HepG2 (cell line): ENCODE measurements around the gene CNPY4. TPM values are rescaled to one million over a fixed set of nuclear protein-coding genes. Genes with fewer than 3 reads are reported as not detected.

Experiments used
- ARHGAP35 ChIP-seq: sonication (generic); formaldehyde crosslinking; IDR thresholded peaks from 2 replicates; pipeline ENCODE4 v1.9.0; 2022; ENCODE audit warnings: mild to moderate bottlenecking, inconsistent platforms, moderate library complexity, missing genetic modification reagents, borderline replicate concordance
- ATRX ChIP-seq: sonication (generic); formaldehyde crosslinking; IDR thresholded peaks from 2 replicates; pipeline ENCODE4 v1.4.0; 2020; ENCODE audit warnings: missing genetic modification reagents, borderline replicate concordance
- CEBPZ ChIP-seq: IDR thresholded peaks from 2 replicates; pipeline ENCODE4 v1.6.1; 2012; ENCODE audit warnings: low read length, improper control_type of control experiment
- EHMT2 ChIP-seq: fragments of 200-600 bp; sonication (generic); IDR thresholded peaks from 2 replicates; pipeline ENCODE4 v1.7.0; 2017; ENCODE audit warnings: antibody characterized with exemption, low read depth, low read length, borderline replicate concordance
- EP300 ChIP-seq, 3 experiments: sonication (generic) in 1 of 3; formaldehyde crosslinking in 1 of 3; IDR thresholded peaks; 2 replicates each; pipeline versions ENCODE4 v1.5.1 to v1.6.1; 2011 to 2020; ENCODE audit warnings: low read depth in 2 of 3, low read length in 2 of 3, borderline replicate concordance in 1 of 3, improper control_type of control experiment in 1 of 3, mild to moderate bottlenecking in 1 of 3, missing genetic modification reagents in 1 of 3, moderate library complexity in 1 of 3
- GZF1 ChIP-seq: sonication (generic); formaldehyde crosslinking; IDR thresholded peaks from 2 replicates; pipeline ENCODE4 v1.5.1; 2020; ENCODE audit warnings: mild to moderate bottlenecking, missing genetic modification reagents
- HHEX ChIP-seq: IDR thresholded peaks from 2 replicates; pipeline ENCODE4 v1.6.1; 2016; ENCODE audit warnings: control low read depth
- NFE2L2 ChIP-seq: fragments of 150-350 bp; IDR thresholded peaks from 2 replicates; pipeline ENCODE4 v1.6.1; 2014; ENCODE audit warnings: low read length
- RNF219 ChIP-seq: sonication (generic); formaldehyde crosslinking; IDR thresholded peaks from 2 replicates; pipeline ENCODE4 v1.5.0; 2020; ENCODE audit warnings: mild to moderate bottlenecking, missing genetic modification reagents
- RORA ChIP-seq: sonication (generic); formaldehyde crosslinking; IDR thresholded peaks from 2 replicates; pipeline ENCODE4 v1.5.0; 2020; ENCODE audit warnings: mild to moderate bottlenecking, missing genetic modification reagents, moderate library complexity
- SALL2 ChIP-seq: sonication (generic); formaldehyde crosslinking; IDR thresholded peaks from 2 replicates; pipeline ENCODE4 v1.8.1; 2023; ENCODE audit warnings: mild to moderate bottlenecking, missing genetic modification reagents, inconsistent platforms
- SAP130 ChIP-seq: IDR thresholded peaks from 2 replicates; pipeline ENCODE4 v1.6.1; 2016; ENCODE audit warnings: low read depth
- SMAD9 ChIP-seq: sonication (generic); formaldehyde crosslinking; IDR thresholded peaks from 2 replicates; pipeline ENCODE4 v1.5.1; 2020; ENCODE audit warnings: mild to moderate bottlenecking, missing genetic modification reagents
- TIGD3 ChIP-seq: sonication (generic); formaldehyde crosslinking; IDR thresholded peaks from 2 replicates; pipeline ENCODE4 v1.5.1; 2020; ENCODE audit warnings: mild to moderate bottlenecking, missing genetic modification reagents, borderline replicate concordance
- TP53 ChIP-seq: sonication (generic); formaldehyde crosslinking; conservative IDR thresholded peaks from 2 replicates; pipeline ENCODE4 v1.4.0; 2020; ENCODE audit warnings: missing genetic modification reagents
- ZNF138 ChIP-seq: sonication (generic); formaldehyde crosslinking; IDR thresholded peaks from 2 replicates; pipeline ENCODE4 v1.5.0; 2020; ENCODE audit warnings: mild to moderate bottlenecking, low read depth, missing genetic modification reagents
- ZNF362 ChIP-seq: sonication (generic); formaldehyde crosslinking; IDR thresholded peaks from 2 replicates; pipeline ENCODE4 v1.4.0; 2020; ENCODE audit warnings: missing genetic modification reagents, mild to moderate bottlenecking, borderline replicate concordance
- ZNF552 ChIP-seq: sonication (generic); formaldehyde crosslinking; IDR thresholded peaks from 2 replicates; pipeline ENCODE4 v1.9.0; 2022; ENCODE audit warnings: missing genetic modification reagents, mild to moderate bottlenecking, borderline replicate concordance
- ZSCAN5A ChIP-seq: sonication (generic); formaldehyde crosslinking; IDR thresholded peaks from 2 replicates; pipeline ENCODE4 v1.8.0; 2022; ENCODE audit warnings: mild to moderate bottlenecking, missing genetic modification reagents, borderline replicate concordance
- polyA plus RNA-seq, 8 experiments: library from polyadenylated mRNA; depleted of rRNA in 3 of 8; stranded (reverse) in 7 of 8; unstranded in 1 of 8; fragments of >200 nt; fragmentation: Illumina TruSeq in 4 of 8; extraction: Trizol in 4 of 8; gene quantifications; 2 replicates each; pipeline versions ENCODE4 v1.2.1 to v1.2.3, GENCODE V29; 2011 to 2016; ENCODE audit warnings: low read depth in 4 of 8, missing spikeins in 1 of 8, mixed read lengths in 1 of 8; ENCODE audit not compliant: insufficient read depth in 1 of 8
- total RNA-seq, 5 experiments: library from RNA; depleted of rRNA; stranded (reverse); fragments of >200 nt; fragmentation: Illumina TruSeq; extraction: Trizol; gene quantifications; 2 replicates each; pipeline ENCODE4 v1.2.3, GENCODE V29; 2016; ENCODE audit warnings: low read depth in 1 of 5

CNPY4 gene
- total and polyA plus RNA-seq, 2 of the 13 experiments (the other 11 are each of a cell fraction or from before 2014, with no cell fraction given), result 6.2 to 12.7 TPM

GRCh38 chr7:100081535-100082102, 37.8 kb upstream of the CNPY4 start, which contains the start of gene ZNF3 (continued):
- TF ChIP-seq ZSCAN5A (peak; percentile 67), HHEX (CRISPR knock-in tag) (0 out of 2 replicates have a peak, but pooled peaks have one; percentile 6), ZNF362 (peak; percentile 52; the same call in 1 of the 2 replicates), ZNF552 (CRISPR knock-in tag) (peak; percentile 77; the same call in 1 of the 2 replicates), GZF1 (CRISPR knock-in tag) (no peak), SALL2 (CRISPR knock-in tag) (peak; percentile 76), EHMT2 (no peak), NFE2L2 (peak; percentile 66), SMAD9 (CRISPR knock-in tag) (no peak), ATRX (CRISPR knock-in tag) (no peak; the same call in 1 of the 2 replicates), EP300 (IDR thresholded peaks at IDR 0.05; ENCODE audit: low read depth in 2 of 2, low read length in 2 of 2) (peak in 1 of 2 experiments; percentile 46; a peak in 2 of 4 replicates), EP300 (CRISPR knock-in tag; IDR thresholded peaks at IDR 0.05; ENCODE audit: borderline replicate concordance) (peak; percentile 68; the same call in 1 of the 2 replicates), SAP130 (CRISPR knock-in tag) (peak; percentile 97), TP53 (no peak), RORA (CRISPR knock-in tag) (no peak), RNF219 (peak; percentile 52; the same call in 1 of the 2 replicates), ARHGAP35 (CRISPR knock-in tag) (no peak; the same call in 1 of the 2 replicates), ZNF138 (CRISPR knock-in tag) (peak; percentile 89), TIGD3 (no peak), CEBPZ (no peak)
